T-helper 17 cell (primary cell): ENCODE measurements around the gene PYURF. TPM values are rescaled to one million over a fixed set of nuclear protein-coding genes. Genes with fewer than 3 reads are reported as not detected.
"Not testable (repeated sequence)": the region's sequence is repeated elsewhere in the genome, so short reads cannot be mapped to it uniquely, and the experiment has no call there.

Source experiments
- ATAC-seq: fragments of 150-1000 bp; cut with Tn5 transposase; 2 replicates; pipeline ENCODE4 v1.10.0; 2021; ENCODE audit warnings: mild to moderate bottlenecking, moderate library complexity
- DNase-seq, 3 donors: peaks; one replicate each; pipeline versions ENCODE4 v3.0.0 to v3.0.0-alpha.2; 2020 to 2021
- H3K9me3 ChIP-seq: one replicate; pipeline ENCODE4 v1.7.0; 2013; ENCODE audit warnings: low read length, mild to moderate bottlenecking; ENCODE audit not compliant: control insufficient read depth, poor library complexity, severe bottlenecking
- H3K27ac Mint-ChIP-seq: one replicate; pipeline ENCODE4 v1.8.0; 2022; ENCODE audit warnings: mild to moderate bottlenecking, moderate library complexity, mixed read lengths
- H3K27me3 Mint-ChIP-seq: one replicate; pipeline ENCODE4 v1.8.0; 2022; ENCODE audit warnings: mixed read lengths
- H3K36me3 Mint-ChIP-seq: one replicate; pipeline ENCODE4 v1.8.0; 2022; ENCODE audit warnings: low read depth, mixed read lengths
- H3K4me1 Mint-ChIP-seq: one replicate; pipeline ENCODE4 v1.8.0; 2022; ENCODE audit warnings: mild to moderate bottlenecking, mixed read lengths
- H3K4me3 Mint-ChIP-seq: one replicate; pipeline ENCODE4 v1.8.0; 2022; ENCODE audit warnings: mild to moderate bottlenecking, moderate library complexity, mixed read lengths
- total RNA-seq, 4 donors: library from RNA in 2 of 4; stranded (reverse) in 2 of 4; gene quantifications; one replicate each; pipeline ENCODE4 v1.2.3 and lab custom pipeline; 2022 to 2026

The PYURF gene, protein sequence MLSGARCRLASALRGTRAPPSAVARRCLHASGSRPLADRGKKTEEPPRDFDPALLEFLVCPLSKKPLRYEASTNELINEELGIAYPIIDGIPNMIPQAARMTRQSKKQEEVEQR
- total RNA-seq (10 to 100 TPM; 38.8 to 39.7 TPM), total RNA-seq (lab: John Stamatoyannopoulos, UW) (0 reads per million in 2 donors)

DNA sequence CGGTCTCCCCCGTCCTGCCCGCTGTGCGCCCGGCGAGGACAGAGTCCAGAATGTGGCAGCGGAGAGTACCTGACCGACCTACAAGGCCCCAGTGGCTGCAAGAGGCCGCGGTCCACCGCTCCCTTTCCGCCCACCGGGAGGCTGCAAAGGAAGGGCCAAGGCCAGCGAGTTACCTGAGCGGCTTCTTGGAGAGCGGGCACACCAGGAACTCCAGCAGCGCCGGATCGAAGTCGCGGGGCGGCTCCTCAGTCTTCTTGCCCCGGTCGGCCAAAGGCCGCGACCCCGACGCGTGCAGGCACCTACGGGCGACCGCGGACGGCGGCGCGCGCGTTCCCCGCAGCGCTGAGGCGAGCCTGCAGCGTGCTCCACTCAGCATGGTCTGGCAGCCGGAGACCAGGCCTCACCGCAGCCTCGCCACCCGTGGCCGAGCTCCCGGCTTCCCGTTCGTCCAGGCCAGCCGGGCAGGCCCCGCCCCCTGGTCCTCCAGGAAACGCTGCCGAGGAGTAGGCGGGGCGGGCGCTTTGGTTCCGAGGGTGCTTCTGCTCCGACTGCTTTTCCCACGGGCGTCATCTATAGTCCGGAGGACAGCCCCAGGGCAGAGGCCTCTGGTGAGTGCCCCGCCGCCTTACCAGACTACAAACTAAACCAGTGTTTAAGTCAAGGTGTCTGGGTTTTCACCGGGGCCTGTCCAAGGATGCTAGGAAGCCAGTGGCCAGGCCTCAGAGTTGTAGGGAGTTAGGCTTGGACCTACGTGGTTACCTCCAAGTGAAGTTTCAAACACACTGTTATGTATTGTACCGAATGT lies at the start of gene PYURF:
PYURF (minus strand) TSS at position 452 of the 805 bp plus-strand sequence; CDS start at position 376, 76 bp downstream.
- Mint-ChIP-seq H3K36me3 (peaks cover 2% of the 10 kb centered on the region), H3K27ac (peak within 1 kb of the TSS; percentile 91), H3K27me3 (no peaks in the 10 kb centered on the region), H3K4me1 (peaks cover 17% of the 10 kb centered on the region), H3K4me3 (peak within 1 kb of the TSS; percentile 95)
- ATAC-seq (peak; percentile 78), DNase-seq (peak; percentile 47 to 74 (median 72))
- no peaks in the 10 kb centered on the region for H3K9me3 ChIP-seq

DNA sequence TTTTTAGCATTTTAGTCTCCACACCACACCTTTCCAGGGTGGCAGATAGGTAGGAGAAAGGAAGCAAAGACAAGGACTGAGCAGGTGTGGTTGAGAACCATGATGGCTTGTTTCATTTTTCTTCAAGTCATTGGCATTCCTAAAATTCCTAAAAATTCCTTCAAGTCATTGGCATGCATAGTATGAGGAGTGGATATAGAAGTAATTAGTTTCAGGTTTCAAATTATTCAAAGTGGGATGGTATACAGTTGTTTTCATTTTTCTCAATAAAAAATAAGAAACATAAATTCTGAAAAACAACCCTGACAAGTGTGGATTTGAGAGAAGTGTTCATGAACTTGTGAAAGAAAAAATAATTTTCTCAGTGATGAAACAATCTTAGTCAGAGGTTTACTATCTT lies 46.4 kb upstream of the PYURF start:
- Mint-ChIP-seq H3K4me1 (no peaks in the 10 kb centered on the region), H3K27me3 (peaks cover 31% of the 10 kb centered on the region), H3K4me3 (no peak overlapping the region), H3K36me3 (no peaks in the 10 kb centered on the region), H3K27ac (no peak overlapping the region)
- no peaks in the 10 kb centered on the region for H3K9me3 ChIP-seq
- DNase-seq (no peak), ATAC-seq (no peak)

DNA sequence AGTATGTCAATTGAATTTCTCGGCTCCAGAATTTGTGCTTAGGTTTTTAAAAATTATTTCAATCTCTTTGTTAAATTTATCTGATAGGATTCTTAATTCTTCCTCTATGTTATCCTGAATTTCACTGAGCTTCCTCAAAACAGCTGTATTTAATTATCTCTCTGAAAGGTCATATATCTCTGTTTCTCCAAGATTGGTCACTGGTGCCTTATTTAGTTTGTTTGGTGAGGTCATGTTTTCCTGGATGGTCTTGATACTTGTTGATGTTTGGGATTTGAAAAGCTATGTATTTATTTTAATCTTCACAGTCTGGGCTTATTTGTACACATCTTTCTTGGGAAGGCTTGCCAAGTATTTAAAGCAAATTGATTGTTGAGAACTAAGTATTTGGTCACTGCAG lies 44.0 kb upstream of the PYURF start:
- Mint-ChIP-seq H3K27me3 (peaks cover 31% of the 10 kb centered on the region), H3K27ac (no peak overlapping the region), H3K4me3 (no peak overlapping the region), H3K36me3 (no peaks in the 10 kb centered on the region), H3K4me1 (no peaks in the 10 kb centered on the region)
- no peak for DNase-seq
- ATAC-seq: no peak
- H3K9me3 ChIP-seq: no peaks in the 10 kb centered on the region

DNA sequence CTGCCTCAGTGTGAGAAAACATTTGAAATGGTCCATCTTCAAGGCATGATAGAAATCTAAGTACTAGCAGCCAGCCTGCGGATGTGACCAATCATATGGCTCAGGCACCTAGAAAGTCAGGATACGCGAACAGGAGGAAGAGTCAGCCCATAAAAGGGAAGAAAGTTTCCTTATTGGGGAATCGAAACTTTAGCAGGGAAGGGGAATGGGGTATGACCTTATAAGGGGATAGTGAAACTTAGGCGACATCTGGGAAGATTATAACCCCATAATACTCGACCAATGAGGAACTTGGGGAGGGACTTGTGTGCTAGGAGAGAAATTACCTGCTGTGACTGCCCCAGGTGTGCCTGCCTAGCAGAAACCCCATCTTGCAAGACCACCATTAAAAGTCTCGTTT lies 26.2 kb upstream of the PYURF start:
- ATAC-seq (no peak), DNase-seq (no peak)
- no peaks in the 10 kb centered on the region for H3K36me3 Mint-ChIP-seq
- H3K4me3 Mint-ChIP-seq: no peak overlapping the region
- peaks cover 8% of the 10 kb centered on the region for H3K27me3 Mint-ChIP-seq
- H3K27ac Mint-ChIP-seq: no peak overlapping the region
- no peaks in the 10 kb centered on the region for H3K9me3 ChIP-seq
- no peaks in the 10 kb centered on the region for H3K4me1 Mint-ChIP-seq

DNA sequence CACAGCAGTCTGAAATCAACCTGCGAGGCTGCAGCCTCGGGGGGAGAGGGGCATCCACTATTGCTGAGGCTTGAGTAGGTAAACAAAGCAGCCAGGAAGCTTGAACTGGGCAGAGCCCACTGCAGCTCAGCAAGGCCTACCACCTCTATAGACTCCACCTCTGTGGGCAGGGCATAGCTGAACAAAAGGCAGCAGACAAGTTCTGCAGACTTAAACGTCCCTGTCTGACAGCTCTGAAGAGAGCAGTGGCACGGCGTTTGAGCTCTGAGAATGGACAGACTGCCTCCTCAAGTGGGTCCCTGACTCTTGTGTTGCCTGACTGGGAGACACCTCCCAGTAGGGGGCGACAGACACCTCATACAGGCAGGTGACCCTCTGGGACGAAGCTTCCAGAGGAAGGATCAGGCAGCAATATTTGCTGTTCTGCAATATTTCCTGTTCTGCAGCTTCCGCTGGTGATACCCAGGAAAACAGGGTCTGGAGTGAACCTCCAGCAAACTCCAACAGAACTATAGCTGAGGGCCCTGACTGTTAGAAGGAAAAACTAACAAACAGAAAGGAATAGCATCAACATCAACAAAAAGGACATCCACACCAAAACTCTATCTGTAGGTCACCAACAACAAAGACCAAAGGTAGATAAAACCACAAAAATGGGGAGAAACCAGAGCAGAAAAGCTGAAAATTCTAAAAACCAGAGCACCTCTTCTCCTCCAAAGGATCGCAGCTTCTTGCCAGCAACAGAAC lies 15.9 kb upstream of the PYURF start:
- peaks cover 39% of the 10 kb centered on the region for H3K27me3 Mint-ChIP-seq
- H3K27ac Mint-ChIP-seq: peak overlapping the region; percentile 16
- H3K9me3 ChIP-seq, H3K4me1 Mint-ChIP-seq, ATAC-seq, H3K36me3 Mint-ChIP-seq: not testable (repeated sequence)
- peak overlapping the region; percentile 49 for H3K4me3 Mint-ChIP-seq
- peak; percentile 49 to 65 (median 50) for DNase-seq

DNA sequence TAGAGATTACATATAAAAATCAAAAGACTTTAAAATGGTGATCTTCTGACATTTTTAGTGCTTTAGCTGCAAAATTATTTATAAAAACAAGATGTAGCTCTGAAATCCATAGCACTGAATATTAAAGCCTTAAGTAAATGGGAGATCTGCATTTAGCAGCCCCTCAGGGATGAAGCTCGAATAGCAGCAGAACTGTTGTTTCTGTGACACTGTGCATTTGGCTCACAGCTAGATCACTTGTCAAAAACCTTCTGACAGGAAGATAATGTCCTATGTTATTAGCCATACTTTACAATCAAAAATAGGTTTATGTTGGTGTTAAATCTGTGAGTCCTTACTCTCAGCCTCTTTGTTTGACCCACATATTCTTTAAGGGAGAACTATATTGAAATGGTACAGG lies 14.1 kb upstream of the PYURF start:
- no peaks in the 10 kb centered on the region for H3K9me3 ChIP-seq
- Mint-ChIP-seq H3K27ac (no peak overlapping the region), H3K36me3 (peaks cover 3% of the 10 kb centered on the region), H3K4me1 (peaks cover 9% of the 10 kb centered on the region), H3K4me3 (no peak overlapping the region), H3K27me3 (peaks cover 39% of the 10 kb centered on the region)
- ATAC-seq: no peak
- no peak for DNase-seq

DNA sequence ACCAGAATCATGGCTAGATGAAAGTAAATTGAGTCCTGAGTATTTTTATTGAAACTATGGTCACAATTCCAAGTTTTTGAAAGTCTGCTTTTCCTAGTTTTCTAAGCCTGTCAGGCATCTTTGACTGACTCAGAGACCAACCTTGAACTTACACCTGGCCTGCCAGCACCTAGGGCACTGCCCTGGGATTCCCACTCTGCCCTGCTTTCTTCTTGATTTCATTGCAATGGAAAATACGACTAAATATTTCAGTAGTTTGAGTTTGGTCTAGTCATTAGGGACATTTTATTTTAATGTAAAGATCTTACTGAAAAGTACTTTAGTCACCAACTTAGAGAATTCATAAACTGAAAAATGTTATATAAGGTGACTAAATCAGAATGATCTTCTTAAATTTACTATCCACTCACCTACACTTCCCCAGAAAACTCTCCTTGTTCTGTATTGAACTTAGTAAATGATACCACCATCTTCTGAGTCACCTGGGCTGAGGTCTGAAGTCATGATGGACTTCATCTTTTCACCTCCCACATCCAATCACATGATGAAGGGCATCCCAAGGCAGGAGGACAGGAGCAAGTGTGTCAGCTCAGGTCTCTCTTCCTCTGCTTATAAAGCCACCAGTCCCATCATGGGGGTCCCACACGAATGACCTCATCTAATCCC lies 11.6 kb upstream of the PYURF start:
- Mint-ChIP-seq H3K4me3 (no peak overlapping the region), H3K27me3 (peaks cover 24% of the 10 kb centered on the region), H3K27ac (peak overlapping the region; percentile 19), H3K4me1 (peaks cover 5% of the 10 kb centered on the region), H3K36me3 (peaks cover 3% of the 10 kb centered on the region)
- H3K9me3 ChIP-seq: no peaks in the 10 kb centered on the region
- ATAC-seq (no peak), DNase-seq (no peak)

DNA sequence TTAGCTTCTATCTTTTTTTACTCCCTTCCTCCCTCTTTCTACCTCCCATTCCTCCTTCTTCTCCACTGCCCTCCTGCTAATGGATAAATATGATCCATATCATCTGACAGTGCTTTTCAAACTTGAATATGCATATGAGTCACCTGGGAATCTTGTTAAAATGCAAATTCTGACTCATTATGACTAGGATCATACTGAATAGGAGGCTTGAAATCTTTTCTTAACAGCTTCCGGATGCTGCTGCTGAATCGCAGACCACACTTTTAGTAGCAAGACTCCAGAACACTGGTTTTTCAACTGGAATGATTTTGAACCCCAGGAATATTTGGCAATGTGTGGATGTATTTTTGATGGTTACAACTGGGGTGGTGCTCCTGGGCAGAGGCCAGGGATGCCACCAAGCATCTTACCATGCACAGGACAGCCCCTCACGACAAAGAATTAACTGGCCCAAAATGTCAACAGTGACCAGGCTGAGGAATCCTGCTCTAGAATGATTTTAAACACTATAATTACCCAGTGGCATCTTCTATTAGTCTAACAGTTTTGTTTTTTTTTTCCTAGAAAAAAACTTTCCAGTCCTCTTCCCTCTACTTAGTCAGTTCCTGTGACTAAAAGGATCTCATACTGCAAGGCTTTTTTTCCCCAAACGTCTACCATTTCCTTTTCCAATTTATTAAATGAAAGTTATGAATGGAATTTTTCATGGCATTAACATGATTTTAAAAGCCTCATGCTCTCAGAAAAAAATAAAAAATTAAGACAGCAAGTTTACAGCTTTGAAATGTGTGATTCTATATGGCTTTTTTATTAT lies 10.6 kb upstream of the PYURF start:
- no peaks in the 10 kb centered on the region for H3K36me3 Mint-ChIP-seq
- no peak for ATAC-seq
- no peak for DNase-seq
- no peak overlapping the region for H3K4me3 Mint-ChIP-seq
- no peaks in the 10 kb centered on the region for H3K4me1 Mint-ChIP-seq
- H3K27me3 Mint-ChIP-seq: peaks cover 13% of the 10 kb centered on the region
- H3K27ac Mint-ChIP-seq: peak overlapping the region; percentile 34
- no peaks in the 10 kb centered on the region for H3K9me3 ChIP-seq

DNA sequence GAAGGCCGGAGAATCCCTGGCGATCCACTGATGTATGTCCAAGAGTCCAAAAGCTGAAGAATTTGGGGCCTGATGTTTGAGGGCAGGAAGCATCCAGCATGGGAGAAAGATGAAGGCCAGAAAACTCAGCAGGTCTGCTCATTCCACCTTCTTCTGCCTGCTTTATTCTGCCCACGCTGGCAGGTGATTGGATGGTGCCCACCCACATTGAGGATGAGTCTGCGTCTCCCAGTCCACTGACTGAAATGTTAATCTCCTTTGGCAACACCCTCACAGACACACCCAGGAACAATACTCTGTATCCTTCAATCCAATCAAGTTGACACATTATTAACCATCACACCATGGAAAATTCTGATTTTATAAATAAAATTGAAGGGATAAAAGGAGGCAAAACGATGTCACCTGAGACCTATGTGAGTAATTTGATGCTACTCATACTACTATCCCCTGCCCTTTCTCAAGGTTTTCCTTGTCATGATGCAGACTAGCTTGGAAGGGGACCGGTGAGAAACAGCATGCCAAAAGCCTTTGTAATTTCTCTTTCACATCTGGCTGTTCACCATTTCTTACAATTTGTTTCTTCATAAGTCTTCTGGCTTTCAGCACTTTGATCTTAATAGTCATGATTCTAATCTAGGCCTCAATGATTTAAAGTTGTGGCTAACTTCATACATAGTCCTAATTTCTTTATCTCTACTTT lies 9.7 kb upstream of the PYURF start:
- no peak for DNase-seq
- H3K9me3 ChIP-seq: no peaks in the 10 kb centered on the region
- Mint-ChIP-seq H3K27me3 (peaks cover 10% of the 10 kb centered on the region), H3K4me3 (no peak overlapping the region), H3K4me1 (no peaks in the 10 kb centered on the region), H3K36me3 (no peaks in the 10 kb centered on the region), H3K27ac (peak overlapping the region; percentile 34)
- ATAC-seq: no peak

DNA sequence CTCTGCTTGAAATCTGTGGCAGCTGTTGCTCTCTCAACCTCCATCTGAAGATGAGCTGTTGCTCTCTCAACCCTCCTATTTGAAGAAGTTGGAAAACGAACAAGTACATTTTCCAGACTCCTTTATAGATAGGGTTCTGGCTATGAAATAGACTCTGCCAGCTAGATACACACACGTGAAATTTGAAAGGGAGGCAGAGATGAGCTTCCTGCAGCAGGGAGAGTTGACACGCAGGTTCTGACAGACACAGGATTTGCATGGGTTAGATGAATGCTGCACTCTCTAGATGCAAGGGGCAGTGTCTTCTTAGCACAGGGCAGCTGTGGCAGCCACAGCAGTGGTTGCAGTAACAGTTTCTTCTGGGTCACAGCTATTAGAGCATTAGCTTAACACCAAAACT lies 8.0 kb upstream of the PYURF start:
- no peak overlapping the region for H3K4me3 Mint-ChIP-seq
- H3K27me3 Mint-ChIP-seq: peaks cover 10% of the 10 kb centered on the region
- no peak overlapping the region for H3K27ac Mint-ChIP-seq

DNA sequence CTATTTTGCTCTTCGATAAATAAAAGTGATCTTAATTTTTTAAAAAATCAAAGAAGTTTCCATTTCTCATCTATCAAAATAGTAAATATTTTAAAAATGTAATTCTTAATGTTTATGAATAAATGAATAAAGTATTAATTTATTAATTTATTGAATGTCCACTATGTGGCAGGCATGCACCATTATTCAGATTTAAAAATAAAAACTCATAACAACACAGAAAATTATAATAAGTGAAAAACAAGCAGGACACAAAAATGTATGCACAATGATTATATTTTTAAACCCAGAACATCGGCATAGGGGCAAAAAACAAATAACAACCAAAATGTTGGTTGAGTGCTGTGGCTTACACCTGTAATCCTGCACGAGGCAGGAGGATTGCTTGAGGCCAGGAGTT lies 5.3 kb upstream of the PYURF start:
- no peak for ATAC-seq
- H3K27me3 Mint-ChIP-seq: no peaks in the 10 kb centered on the region

More for the DNA sequence above, 8.0 kb upstream of the PYURF start:
- Mint-ChIP-seq H3K4me1 (peaks cover 2% of the 10 kb centered on the region), H3K36me3 (no peaks in the 10 kb centered on the region)
- no peaks in the 10 kb centered on the region for H3K9me3 ChIP-seq
- no peak for ATAC-seq
- no peak for DNase-seq

DNA sequence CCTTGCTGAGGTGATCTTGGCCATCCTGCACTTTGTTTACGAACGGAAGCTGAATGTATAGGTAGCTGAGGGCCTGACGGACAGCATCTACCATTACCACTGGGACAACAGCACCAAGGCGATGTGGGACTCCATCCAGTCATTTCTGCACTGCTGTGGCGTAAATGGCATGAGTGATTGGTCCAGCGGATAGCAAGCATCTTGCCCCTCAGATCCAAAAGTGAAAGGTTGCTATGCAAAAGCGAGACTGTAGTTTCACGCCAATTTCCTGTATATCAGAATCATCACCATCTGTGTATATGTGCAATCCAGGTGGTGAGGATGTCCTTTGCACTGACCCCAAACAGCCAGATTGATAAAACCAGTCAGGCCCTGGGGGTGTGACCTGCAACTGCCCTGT lies 4.2 kb upstream of the PYURF start:
- Mint-ChIP-seq H3K4me3 (no peak overlapping the region), H3K4me1 (peaks cover 6% of the 10 kb centered on the region), H3K27me3 (no peaks in the 10 kb centered on the region), H3K27ac (no peak overlapping the region), H3K36me3 (peaks cover 2% of the 10 kb centered on the region)
- no peaks in the 10 kb centered on the region for H3K9me3 ChIP-seq
- no peak for ATAC-seq
- no peak for DNase-seq

More for the DNA sequence above, 5.3 kb upstream of the PYURF start:
- Mint-ChIP-seq H3K4me3 (no peak overlapping the region), H3K36me3 (no peaks in the 10 kb centered on the region), H3K4me1 (peaks cover 4% of the 10 kb centered on the region), H3K27ac (no peak overlapping the region)
- DNase-seq: no peak
- H3K9me3 ChIP-seq: no peaks in the 10 kb centered on the region
